Activated CD4-positive, alpha-beta T cell treated with anti-CD3 and anti-CD28 coated beads, Interleukin-2, amount 50 U/mL, for 1 hour (primary cell): Measurements from ENCODE around the gene SRPK3.
"Not testable (repeated sequence)": the region's sequence is repeated elsewhere in the genome, so short reads cannot be mapped to it uniquely, and the experiment has no call there.

ENCODE experiments used
- DNase-seq: peaks from one replicate; pipeline ENCODE4 v3.0.0-alpha.2; 2020

The SRPK3 gene

DNA sequence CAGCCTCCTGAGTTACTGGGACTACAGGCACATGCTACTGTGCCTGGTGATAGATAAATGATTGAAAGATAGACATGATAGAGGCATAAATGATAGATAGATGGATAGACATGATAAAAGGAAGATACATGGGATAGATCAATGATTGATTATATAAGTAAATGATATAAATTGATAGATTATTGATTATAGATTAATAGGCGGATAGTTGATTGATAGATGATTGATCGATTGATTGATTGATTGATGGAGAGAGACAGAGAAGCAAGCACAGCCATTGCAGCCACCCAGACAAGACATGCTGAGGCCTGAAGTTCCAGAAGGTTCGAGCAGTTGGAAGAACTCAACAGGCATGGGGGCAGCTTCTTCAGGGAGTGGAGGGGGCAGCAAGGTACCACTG is 34.5 kb upstream of the SRPK3 start:
- no peak for DNase-seq

DNA sequence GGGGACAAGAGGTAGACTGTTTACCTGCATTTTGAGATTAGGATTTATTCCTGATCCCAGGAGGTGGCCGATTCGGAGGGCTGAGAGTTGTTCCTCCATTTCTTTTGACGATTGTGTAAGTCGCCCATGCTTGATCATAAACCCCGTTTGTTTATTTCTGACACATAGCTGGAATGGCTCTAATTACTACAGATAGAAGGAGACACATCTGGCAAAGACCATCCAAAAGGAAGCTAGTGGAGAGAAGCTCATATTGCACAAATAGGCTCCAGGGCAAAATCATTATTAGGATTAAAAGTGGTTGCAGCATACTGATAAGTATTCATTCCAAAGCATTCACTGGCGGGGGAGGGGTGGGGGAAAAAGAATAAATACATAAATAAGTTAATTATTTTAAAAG is 33.9 kb upstream of the SRPK3 start:
- not testable (repeated sequence) for DNase-seq

DNA sequence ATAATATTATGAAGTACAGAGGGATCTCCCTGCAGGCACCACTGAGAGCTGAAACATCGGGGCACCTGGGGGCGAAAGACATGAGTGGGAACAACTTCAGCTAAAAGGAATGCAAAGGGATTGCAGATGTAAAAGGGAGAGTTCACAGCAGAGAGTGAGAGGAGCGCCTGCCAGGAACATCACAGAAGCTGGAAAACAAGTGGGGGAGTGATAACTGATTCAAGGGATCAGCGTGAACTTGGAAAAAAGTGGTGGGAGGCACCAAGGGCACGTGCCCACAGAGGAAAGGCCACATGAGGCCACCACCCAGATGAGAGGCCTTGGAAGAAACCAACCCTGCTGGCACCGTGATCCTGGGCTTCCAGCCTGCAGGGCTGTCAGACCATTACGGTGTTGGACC is 31.8 kb upstream of the SRPK3 start:
- DNase-seq, result not testable (repeated sequence)

DNA sequence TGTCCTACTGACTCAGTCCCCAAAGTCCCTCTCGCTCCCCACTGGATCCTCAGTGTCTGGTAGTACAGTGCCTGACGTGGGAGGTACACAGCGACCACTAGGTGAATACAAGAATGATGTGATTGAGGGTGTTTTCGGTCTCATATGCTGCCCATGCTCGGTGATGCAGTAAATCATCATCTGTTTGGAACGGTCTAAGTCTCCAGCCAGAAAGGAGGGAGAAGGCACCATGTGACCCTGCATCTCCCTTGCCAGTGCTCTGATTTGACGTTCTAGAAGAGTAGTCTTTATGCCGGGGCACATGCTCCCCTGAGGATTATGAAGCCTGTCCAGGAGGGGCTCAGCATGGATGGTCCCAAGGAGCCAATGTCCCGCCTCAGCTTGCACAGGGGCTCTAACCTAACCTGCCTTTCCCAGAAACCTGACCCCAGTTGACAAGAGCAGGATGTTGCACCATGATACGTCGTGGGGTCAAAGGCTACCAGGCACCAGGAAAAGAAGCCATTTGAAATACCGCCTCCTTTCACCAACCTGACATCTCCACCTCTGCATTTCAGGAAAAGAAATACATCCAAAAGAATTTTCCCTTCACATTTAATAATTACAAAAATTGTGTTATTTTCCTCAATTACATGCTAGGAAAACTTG is 30.6 kb upstream of the SRPK3 start:
- no peak for DNase-seq

DNA sequence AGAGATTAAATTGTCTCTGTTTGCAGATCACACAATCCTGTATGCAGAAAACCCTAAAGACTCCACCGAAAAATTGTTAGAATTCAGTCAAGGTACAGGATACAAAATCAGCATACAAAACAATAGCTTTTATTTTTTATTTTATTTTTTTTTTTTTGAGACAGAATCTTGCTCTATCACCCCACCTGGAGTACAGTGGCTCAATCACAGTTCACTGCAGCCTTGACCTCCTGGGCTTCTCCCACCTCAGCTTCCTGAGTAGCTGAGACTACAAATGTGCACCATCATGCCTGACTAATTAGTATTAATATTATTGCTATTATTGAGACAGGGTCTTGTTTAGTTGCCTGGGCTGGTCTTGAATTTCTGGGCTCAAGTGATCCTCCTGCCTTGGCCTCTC is 25.7 kb upstream of the SRPK3 start:
- DNase-seq, result no peak

DNA sequence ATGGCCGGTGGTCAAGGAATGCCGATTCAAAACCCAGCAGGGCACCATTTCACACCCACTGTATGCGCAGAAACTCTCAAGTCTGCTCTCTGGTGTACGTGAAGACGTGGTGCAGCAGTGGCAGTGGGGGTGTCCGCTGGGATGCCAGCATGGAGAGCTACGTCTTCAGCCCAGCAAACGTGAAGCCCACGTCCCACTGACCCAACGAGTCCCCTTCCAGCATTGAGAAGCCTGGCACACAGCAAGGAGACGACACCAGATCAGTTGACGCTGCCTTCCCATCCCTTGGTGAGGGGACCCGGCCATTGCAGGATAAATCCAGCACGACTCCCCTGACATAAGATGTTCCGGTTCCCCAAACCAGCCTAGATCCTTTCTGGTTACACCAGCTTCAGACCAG is 19.0 kb upstream of the SRPK3 start:
- no peak for DNase-seq

DNA sequence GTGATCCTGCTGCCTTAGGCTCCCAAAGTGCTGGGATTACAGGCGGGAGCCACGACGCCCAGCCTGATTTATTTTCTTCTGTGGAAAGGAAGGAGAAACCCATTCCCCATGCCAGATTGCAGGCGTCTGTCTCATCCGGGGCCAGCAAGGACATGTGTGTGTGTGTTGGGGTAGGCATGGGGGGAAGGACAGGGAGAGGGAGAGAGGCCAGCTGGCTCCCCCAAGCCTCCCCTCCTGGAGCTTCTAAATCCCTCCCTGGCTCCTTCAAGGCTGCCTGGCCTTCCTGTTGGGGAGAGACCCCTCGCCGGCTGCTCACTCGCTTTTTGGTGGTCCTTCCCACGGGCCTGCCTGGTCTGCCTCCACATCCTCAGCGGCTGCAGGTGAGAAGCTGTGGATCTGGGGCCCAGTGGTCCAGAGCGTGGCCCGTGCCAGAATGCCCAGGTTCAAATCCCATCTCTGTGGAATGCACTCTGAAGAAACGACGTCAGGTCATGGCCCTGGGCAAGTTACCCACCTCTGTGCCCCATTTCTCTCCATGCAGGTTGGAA is 18.1 kb upstream of the SRPK3 start:
- no peak for DNase-seq

DNA sequence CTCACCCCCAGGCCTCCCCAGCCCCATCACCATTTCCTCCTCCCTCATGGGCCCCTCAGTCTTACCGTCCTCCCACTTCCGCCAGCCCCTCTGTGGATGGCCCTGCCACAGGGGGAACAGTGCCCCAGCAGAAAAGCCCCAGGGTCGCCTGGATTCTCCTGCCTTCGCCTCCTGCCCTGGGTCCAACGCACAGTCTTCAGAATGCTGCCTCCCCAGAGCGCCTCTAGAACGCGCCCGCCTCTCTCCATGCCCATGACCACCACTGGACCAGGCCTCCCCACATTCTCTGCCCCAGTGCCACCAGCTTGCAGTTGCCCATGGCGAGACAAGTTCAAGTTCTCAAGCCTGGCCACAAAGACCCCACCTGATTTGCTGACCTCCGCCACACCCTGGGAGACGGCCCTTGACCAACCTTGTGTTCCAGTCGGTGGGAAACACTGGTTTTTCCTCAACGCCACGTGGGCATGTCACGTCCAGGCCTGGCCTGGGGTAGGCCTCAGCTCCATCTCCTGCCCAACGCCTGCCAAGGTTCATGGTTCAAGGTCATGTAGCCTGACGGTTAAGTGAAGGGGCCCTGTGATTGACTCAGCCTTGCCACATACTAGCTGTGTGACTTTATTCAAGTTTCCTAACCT is 17.4 kb upstream of the SRPK3 start:
- no peak for DNase-seq

DNA sequence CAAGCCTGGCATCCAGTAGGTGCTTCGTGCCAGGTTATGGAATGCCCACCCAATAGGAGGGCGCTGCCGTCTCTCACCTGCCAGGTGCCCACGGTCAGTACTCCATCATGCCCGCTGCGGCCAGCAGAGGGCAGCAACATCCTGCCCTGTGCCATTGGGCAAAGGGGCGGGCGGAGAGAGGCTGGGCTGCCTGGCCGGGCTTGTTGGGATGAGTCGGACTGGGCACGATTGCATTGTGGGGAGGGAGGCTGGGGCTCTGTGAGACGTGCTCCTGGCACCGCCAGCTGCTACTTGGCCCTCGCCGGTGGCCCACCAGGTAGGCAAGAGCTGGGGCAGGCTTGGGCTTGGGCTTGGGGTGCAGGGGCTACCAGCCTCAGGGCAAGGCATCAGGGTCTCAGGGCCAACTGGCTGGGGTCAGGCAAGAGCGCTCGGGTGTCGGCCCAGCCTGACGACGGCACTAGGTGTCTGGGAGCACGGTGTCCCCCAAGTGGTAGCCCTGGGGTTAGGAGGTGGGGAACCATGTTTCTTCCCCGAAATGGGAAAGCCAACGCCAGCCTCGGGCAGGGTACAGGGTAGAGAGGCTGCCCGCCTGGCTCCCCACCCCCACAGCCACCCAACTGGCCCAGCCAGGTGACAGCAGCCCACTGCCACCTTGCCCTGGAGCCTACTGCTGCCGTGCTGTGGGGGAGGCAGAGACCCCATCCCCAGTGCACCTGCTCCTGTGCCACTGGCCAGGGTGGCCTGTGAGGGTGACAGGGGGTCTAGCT is 16.7 kb upstream of the SRPK3 start, which contains the start of gene PLXNB3:
TSS of gene PLXNB3 (plus strand) at position 261 of the 767 bp plus-strand sequence. CDS start 1,287 bp downstream, outside the sequence.
- DNase-seq, result peak; percentile 71

DNA sequence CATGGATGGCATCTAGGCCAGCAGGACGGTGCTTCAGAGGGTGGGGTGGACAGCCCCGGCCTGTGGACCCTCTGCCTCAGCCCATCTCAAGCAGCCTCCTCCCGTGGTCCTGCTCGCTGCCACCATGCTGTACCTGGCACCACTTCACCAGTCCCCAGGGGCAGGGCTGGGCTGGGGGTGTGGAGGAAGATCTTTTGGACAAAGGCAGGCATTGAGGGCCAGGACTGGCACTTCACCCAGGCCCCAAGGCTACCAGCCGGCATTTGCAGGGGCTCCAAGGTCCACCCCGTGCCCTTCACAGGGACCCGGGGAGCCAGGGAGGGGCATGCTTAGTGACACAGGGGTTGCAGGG is 16.1 kb upstream of the SRPK3 start:
- no peak for DNase-seq

DNA sequence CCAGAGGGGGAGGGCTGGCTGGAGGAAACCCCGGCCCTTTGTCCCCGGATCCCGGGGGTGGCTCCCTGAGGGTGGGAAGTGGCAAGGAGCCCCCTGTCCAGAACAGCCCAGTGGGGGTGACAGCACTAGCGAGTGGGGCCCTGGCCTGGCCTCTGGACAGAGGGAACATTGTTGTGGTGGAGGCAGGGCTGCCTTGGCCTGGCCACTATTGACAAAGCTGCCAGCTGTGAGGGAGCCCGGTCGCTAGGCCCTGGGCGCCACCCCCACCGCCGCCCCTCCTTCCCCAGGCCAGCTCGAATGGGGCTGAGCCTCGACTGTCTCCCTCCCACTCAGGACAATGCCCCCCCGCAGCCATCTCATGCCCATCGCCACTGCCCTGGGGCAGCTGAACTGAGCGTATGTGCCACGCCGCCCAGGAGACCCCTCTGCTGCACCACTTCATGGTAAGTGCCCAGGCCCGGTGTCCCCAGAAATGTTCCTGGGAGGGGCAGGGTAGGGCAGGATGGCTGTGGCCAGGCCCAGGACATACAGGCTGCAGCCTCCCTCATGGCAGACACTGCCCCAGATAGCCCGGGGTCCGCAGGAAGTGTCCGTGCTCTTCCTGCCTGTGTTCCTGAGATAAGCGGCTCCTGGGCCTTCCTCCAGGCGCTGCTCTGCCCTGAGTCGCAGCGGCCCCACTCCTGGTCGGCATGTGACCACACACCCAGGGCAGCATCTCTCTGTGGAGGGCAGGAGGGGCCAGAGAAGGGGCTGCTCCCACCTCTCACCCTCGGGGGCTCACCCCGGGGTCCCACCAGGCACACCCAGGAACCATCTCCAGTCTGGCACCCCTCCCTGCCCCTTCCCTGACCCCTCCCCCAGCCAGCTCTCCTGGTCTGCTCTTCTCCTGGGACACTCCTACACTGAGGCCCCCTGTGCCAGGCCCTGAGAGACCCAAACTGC is 15.4 kb upstream of the SRPK3 start:
- DNase-seq, result no peak

DNA sequence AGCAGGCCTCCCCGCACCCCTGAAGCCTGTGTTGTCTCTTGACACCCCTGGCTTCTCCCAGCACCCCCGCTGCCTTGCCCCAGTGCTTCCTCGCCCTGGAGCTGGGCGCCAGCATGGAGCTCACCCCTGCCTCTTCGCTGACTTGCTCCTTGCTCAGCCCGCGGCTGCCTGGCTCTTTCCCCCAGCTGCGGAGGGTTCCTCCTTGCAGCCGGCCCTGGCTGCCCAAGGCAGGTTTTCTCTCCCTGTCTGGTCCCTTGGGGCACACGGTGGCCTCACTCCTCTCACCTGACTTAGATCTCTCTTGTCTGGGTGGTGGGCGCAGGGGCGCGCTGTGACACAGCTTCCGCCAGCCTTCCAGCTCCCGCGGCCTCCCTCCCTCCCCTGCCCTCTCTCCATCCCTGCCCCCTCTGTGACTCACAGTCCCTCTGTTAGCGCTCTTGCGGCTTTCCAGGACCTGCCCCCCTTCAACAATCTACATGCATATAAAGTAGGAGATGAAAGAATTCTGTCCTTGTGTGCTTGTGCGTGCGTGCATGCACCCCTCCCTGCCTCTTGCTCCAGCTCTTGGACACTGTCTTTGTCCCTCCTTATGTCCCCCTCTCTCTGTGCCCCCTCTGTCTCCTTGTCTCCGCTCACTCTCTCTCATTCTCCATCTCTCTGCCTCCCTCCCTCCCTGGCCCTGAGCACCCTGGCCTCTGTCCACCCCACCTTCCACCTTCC is 14.6 kb upstream of the SRPK3 start:
- no peak for DNase-seq

DNA sequence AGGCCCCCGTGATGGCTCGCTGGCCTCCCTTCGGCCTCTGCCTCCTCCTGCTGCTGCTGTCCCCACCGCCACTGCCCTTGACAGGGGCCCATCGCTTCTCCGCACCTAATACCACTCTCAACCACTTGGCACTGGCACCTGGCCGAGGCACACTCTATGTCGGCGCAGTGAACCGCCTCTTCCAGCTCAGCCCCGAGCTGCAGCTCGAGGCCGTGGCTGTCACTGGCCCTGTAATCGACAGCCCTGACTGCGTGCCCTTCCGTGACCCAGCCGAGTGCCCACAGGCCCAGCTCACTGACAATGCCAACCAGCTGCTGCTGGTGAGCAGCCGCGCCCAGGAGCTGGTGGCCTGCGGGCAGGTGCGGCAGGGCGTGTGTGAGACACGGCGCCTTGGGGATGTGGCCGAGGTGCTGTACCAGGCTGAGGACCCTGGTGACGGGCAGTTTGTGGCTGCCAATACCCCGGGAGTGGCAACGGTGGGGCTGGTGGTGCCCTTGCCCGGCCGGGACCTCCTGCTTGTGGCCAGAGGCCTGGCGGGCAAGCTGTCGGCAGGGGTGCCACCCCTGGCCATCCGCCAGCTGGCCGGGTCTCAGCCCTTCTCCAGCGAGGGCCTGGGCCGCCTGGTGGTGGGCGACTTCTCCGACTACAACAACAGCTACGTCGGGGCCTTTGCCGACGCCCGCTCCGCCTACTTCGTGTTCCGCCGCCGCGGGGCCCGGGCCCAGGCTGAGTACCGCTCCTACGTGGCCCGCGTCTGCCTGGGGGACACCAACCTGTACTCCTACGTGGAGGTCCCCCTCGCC is 13.8 kb upstream of the SRPK3 start:
- no peak for DNase-seq

DNA sequence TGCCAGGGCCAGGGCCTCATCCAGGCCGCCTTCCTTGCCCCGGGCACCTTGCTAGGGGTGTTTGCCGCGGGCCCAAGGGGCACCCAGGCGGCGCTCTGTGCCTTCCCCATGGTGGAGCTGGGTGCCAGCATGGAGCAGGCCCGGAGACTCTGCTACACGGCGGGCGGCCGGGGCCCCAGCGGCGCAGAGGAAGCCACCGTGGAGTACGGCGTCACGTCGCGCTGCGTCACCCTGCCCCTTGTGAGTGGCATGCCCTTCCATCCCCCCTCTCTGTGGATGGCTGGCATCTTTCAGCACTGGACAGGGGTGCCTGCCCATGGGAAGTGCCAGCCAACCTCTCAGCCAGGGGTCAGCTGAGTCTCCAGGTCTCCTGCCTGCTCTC is 13.2 kb upstream of the SRPK3 start:
- DNase-seq, result no peak

DNA sequence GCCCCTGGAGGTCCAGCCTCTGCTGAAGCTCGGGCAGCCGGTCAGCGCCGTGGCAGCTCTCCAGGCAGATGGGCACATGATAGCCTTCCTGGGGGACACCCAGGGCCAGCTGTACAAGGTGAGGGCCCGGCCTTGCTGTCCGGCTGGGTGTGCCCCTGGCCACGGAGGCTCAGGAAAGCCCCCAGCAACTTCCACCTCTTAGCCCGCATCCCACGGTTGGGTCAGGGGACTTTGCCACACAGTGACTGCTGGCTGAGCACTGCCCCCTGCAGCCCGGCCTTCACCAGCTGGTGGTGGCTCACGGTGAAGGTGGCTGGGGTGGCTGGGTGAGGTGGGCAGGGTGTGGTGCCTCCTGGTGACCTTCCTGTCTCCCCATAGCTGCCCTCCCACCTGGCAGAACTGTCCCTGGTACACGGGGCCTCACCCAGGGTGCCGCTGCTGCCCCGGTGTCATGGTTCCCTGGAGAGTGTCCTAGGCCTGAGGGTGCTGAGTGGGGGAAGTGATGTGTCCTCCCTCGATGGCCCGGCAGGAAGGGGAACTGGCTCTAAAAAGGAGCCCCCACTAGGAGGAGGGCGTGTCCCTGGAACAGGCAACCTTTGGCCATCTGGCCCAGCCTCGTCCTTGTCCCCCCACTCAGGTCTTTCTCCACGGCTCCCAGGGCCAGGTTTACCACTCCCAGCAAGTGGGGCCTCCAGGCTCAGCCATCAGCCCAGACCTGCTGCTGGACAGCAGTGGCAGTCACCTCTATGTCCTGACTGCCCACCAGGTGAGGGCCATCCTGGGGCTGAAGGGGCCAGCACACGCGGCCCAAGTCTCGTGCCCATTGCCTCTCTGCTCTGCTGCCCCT is 12.3 kb upstream of the SRPK3 start:
- no peak for DNase-seq

DNA sequence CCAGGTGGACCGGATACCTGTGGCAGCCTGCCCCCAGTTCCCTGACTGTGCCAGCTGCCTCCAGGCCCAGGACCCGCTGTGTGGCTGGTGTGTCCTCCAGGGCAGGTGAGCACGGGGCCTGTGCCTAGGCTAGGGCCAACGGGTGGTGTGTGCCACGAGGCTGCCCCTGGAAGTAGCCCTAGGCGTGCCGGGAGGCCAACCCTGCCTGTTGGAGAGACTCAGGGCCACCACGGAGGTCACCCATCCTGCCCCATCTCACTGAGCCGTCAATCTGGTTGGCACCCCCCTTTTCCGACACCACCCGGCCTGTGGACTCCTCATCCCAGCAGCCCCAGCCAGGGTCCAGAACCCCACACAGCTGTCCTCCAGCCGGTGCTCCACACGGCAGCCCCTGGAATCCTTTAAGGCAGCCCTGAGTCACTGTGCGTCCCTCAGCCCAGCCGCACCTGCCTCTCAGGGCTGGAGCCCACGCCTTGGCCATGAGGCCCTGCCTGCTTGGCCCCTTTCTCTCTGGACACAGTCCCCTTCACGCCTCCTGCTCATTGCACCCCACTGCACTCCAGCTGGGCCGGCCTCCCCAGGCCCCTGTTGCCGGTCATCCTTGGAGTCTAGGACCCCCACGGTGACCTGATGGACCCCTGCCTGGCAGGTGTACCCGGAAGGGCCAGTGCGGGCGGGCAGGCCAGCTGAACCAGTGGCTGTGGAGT is 11.5 kb upstream of the SRPK3 start:
- no peak for DNase-seq

DNA sequence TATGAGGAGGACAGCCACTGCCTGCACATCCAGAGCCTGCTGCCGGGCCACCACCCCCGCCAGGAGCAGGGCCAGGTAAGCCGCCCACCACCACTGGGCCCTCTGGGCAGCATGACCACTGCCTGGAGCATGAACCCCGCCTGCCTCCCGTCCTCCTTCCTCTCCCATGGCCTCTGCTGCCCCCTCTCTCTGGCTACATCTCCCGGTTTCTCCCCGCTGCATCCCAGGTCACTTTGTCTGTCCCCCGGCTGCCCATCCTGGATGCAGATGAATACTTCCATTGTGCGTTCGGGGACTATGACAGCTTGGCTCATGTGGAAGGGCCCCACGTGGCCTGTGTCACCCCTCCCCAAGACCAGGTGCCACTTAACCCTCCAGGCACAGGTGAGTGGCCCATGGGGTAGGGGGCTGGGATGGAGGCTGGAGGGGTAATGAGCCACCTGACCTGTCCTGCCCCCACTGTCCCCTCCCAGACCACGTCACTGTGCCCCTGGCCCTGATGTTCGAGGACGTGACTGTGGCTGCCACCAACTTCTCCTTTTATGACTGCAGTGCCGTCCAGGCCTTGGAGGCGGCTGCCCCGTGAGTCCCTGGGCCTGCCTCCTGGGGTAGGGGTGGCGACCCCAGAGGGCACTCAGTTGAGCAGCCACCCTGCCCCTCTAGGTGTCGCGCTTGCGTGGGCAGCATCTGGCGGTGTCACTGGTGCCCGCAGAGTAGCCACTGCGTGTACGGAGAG is 10.8 kb upstream of the SRPK3 start:
- DNase-seq, result no peak

DNA sequence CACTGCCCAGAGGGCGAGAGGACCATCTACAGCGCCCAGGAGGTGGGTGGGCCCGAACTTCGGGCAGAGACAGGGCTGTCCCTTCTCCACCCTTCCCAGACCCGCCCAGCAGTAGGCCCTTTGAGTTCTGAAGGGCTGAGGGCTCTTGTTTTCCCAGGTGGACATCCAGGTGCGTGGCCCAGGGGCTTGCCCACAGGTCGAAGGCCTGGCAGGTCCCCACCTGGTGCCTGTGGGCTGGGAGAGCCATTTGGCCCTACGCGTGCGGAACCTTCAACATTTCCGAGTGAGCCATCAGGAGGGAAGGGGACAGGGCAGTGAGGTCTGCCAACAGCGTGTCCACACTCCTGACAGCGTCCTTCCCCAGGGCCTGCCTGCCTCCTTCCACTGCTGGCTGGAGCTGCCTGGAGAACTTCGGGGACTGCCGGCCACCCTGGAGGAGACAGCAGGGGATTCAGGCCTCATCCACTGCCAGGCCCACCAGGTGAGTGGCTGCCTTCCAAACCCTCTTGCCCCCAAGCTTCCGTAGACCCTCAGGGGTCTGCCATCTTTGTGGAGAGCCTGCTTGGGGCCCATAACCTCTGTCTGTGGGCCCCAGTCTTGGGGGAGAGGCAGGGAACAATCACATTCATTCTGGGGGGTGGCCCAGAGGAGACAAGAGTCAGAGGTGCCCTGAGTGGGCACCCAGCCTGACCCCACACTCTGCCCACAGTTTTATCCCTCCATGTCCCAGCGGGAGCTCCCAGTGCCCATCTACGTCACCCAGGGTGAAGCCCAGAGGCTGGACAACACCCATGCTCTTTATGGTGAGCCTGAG is 10.0 kb upstream of the SRPK3 start:
- DNase-seq, result no peak
